Stimulated activated CD4-positive, alpha-beta T cell treated with anti-CD3 and anti-CD28 coated beads, Interleukin-1b, Interleukin-23, amount 100 ng/mL, for 48 hours (primary cell): ENCODE results near the gene CLCN1.
"Not testable (repeated sequence)": the region's sequence is repeated elsewhere in the genome, so short reads cannot be mapped to it uniquely, and the experiment has no call there.

ENCODE experiments used
- DNase-seq: peaks from one replicate; pipeline ENCODE4 v3.0.0-alpha.2; 2020

Gene CLCN1

GRCh38 chr7:143315776-143316175 lies at the start of gene CLCN1:
CLCN1 (plus strand) TSS chr7:143316111; CDS start chr7:143316213, 102 bp downstream.
- no peak for DNase-seq

DNA sequence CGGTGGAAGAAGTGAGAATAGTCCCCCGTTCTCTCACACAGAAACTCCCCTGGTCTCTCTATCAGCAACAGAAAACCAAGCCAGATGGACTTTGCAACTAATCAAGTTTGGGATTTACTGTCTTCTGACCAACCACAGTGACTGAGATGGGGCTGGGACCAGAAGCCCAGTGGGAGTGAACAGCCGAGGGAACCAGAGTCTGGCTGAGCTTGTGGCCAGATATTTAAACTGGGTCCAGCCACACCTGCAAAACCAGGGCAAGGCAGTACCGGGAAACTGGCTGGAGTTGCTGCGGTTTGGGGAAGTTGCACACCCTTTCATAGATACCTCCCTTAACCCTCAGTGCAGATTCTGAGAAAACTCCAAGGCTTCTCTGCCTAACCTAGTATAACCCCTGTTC lies 46.7 kb upstream of the CLCN1 start:
- no peak for DNase-seq

DNA sequence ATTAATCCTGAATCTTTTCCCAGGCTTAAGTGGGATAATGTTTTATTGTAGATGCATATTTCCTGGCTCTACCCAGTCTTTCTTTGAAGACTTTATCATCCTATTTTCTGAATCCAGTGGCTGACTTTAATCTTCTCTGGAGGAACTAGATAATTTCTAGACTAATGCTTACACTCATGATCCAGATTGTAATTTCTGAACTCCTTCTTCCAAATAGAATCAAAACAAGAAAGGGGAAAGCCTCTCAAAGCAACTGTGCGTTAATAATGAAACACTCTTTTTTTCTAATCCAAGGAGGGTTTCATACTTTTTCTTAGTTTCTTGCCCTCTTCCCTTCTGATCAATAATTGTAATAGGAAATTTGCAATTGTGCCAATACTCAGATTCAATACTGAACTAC lies 44.7 kb upstream of the CLCN1 start:
- DNase-seq: no peak

DNA sequence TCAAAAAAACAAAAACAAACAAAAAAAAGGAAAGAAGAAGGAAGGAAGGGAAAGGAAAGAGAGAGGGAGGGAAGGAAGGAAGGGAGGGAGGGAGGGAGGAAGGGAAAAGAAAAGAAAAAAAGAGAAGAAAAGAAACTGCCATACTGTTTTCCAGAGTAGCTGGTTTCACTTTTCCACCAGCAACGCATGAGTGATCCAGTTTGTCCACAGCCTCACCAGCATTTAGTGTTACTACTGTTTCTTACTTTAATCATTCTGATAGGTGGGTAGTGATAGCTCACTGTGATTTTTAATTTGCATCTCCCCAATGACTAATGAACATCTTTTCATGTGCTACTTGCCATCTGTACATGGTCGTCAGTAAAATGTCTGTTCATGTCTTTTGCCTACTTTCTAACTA lies 43.0 kb upstream of the CLCN1 start:
- no peak for DNase-seq

DNA sequence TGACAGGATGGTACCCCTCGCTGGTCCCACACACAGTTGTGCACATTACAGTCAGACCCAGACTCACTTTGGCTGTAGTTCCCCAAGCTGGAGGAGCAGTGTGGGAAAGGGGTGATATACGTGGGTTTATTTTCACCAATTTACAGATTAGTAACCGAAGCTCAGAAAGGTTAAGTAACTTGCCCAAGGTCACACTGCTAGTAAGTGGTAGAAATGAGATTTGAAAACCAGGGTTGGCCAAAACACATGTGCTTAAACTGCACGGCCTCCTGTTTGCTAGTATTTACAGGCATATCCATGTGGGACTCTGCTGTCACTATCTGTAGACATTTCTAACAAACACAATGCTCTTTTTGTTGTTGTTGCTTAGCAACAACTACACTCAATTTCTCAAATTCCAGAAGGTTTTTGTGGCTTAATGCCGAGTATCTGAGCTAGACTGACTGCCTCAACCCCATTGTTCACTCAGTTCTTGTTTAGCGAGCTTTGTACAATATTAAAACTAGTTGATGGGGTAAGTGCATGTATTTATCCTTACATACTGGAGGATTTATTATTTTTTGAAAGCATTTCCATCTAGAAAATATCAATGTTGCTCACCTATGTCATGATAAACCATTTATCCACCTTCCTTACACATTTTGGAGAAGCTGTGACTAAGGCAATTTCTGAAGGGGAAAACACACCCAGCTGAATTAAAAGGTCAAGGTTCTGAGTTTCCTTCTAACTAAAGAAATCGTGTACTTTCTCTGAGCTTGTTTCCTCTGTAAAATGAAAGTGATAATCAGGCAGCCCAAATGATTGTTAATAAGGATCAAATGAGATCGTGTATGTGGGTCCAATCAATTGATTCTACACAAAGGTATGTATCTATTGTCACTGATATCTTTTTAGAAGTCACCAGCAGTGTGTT lies 36.5 kb upstream of the CLCN1 start:
- no peak for DNase-seq

DNA sequence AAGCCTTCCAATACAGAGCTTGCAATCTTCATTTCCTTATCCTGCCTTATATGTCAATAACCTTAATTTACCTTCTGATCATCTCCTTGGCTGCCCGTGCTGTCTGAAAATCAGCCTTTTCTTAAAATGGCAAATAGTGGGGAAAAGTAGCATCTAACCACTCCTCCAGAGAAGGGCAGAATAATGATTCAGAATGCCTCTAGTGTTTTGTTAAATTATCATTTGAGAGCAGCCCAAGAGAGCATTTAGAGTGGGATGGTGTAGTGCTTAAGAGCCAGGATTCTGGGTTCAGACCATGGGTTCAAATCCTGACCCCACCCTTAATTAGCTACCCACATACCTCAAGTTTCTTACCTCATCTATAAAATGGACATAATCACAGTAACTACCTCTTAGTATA lies 35.8 kb upstream of the CLCN1 start:
- DNase-seq: no peak

GRCh38 chr7:143280566-143280965 lies 35.3 kb upstream of the CLCN1 start:
- no peak for DNase-seq

DNA sequence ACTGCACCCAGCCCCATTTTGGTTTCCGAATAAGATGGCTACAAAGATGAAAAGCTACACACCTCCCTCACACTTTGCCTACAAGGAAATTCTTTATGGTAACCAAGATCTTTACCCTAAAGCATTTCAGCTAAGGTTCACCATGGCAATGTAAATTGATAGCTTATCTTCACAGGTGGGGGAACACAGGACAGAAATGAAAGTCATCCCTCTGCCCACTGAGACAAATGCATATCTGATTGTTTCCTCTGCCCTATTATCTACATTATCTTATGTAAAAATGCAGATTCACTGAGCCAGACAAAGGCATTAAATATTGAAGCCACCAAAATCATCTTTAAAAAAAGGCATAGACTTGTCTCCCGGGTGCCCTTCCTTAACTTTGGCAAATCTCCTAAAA lies 34.4 kb upstream of the CLCN1 start:
- DNase-seq: no peak

GRCh38 chr7:143282124-143282523 lies 33.8 kb upstream of the CLCN1 start:
- DNase-seq: no peak

GRCh38 chr7:143283381-143283780 lies 32.5 kb upstream of the CLCN1 start:
- DNase-seq: no peak

DNA sequence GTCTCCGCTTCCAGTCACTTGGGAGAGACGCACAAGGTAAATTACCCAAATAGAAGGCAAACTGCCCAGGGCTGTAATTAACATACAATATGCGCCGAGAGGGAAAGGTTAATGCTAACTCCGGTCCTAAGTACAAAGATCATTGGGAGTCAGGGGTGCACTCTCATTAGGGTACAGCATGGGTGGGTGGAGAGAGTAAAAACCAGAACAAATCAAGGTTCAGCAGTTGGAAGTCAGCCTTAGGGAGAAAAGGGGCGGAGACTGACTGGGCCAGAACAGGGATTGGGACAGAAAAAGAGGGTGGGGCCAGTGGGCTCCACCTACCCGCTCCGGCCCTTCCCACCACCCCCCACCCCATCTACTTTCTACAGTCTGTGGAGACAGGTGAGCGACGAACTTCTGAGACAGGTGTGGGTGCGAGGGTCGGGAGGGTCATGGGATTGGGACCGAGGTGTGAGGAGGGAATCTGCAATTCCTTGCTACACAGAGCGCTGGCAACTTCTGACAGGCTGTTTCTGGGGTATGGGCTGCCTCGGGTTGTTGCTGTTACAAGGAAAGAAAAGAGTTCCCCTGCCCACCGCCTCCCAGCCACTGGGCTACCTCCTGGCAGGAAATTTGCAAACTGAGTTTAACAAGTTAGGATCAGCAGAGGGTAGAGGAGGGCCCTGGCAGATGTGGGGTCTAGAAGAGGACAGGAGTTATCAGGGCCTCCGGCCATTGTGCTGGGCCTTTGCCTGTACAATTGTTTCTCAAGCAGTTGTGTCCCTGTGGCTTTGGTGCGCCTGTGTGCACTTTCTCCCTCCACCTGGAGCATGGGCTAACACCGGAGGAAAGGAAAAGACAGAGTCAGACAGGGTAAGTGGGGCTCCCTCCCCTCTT lies 31.1 kb upstream of the CLCN1 start, which contains the start of gene TMEM139:
TMEM139 (plus strand) TSS at position 368 of the 879 bp plus-strand sequence. CDS start 1,000 bp downstream, outside the sequence.
- DNase-seq: no peak

GRCh38 chr7:143285470-143285778 lies 30.5 kb upstream of the CLCN1 start:
- no peak for DNase-seq

DNA sequence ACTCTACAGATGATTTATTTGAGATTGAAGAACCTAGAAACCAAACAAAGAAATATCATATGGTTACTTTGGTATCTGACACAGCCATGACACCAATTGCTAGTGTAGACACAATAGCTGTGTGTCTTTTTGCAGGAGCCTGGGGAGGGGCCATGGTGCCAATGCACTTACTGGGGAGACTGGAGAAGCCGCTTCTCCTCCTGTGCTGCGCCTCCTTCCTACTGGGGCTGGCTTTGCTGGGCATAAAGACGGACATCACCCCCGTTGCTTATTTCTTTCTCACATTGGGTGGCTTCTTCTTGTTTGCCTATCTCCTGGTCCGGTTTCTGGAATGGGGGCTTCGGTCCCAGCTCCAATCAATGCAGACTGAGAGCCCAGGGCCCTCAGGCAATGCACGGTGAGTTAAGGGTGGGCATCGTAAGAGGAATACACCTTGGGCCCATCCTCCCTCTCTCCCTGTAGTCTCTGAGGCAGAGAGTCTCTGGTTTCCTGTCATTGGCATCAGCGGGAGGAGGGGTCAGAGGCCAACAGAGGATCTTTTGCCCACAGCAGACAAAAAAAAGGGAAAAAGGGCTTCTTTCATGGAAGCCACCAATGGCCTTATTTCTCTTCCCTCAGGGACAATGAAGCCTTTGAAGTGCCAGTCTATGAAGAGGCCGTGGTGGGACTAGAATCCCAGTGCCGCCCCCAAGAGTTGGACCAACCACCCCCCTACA lies 29.9 kb upstream of the CLCN1 start:
- no peak for DNase-seq

GRCh38 chr7:143286522-143286890 lies 29.4 kb upstream of the CLCN1 start:
- no peak for DNase-seq

DNA sequence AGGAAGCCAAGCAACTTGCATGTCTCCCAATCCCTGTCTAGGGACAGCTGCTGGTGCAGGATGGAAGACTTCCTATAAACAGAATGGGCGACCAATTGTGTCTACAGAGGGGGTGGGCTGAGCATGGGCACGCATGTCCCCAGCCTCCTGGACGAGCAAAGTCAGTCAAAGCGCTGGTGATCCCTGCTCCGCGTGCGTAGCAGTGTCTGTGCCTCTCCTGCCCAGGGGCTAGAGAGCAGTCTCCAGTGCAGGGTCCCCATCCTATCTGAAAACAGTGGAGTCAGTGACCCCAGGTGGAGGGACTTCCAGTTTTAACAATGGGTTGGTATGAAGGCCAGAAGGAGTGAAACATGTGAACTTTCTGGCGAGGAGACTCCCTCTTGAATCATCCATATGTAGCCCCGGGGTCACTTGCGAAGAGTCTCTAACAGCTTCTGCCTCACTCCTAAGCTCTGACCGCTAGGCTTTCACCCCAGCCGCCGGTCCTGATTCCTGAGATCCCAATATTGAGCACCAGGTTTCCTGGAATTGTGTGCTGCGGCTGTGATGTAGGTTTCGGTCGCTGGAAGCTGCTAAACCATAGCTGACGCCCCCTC lies 28.5 kb upstream of the CLCN1 start:
- no peak for DNase-seq

DNA sequence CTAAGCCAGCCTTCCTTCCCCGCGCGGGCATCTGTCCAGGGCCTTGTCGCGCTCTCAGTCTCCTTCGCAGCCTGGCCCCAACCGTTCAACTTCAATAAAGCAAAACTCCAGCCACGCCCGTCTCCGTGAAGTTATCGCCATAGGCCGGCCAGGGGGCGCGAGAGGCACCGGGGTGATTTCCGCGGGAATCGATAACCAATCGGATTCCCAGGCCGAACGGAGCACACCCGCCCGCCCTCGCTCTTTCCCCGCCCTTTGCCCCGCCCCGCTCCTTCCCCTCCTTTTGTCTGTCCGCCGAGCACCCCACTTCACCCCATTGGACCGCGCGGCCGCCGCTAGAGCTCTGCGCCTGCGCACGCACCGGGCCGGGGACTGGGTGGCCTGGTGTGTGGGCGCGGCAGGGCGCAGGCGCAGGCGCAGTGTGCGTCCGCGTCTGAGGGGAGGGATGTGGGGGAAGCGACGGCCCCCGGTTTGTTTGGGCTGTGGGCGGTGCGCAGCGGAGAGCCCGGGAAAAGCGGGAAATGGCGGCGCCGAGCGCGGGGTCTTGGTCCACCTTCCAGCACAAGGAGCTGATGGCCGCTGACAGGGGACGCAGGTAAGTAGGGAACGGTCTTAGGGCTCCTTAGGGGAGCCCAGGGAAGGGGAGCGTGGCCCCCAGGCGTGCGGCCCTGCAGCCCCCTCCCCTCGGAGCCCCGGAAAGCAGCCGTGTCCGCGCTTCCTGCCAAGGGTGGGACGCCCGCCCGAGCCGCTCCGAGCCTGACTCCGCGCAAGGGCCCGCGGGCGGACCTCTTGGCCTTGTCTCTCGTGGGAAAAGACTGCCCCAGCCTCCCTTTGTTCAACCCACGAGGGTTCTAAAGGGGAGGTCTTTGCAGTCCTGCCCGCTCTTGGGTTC lies 27.7 kb upstream of the CLCN1 start, which contains the start of gene CASP2:
CASP2 (plus strand) TSS at position 417 of the 892 bp plus-strand sequence; CDS start at position 522, 105 bp downstream.
- peak; percentile 99 for DNase-seq

- no peak for DNase-seq
These were observed 27.1 kb upstream of the CLCN1 start for GRCh38 chr7:143288836-143289235.

- no peak for DNase-seq
These were observed 26.5 kb upstream of the CLCN1 start for GRCh38 chr7:143289421-143289820.

DNA sequence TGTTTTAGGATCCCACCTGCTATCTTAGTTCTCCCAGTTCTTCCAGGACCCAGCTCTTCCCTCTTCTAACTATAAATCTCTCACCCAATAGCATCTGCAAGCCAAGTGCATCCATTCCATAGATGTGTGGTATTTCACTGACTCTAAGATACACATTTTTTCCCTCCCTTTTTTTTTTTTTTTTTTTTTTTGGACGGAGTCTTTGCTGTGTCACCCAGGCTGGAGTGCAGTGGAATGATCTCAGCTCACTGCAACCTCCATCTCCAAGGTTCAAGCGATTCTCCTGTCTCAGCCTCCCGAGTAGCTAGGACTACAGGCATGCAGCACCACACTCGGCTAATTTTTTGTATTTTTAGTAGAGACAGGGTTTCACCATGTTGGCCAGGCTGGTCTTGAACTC lies 26.0 kb upstream of the CLCN1 start:
- DNase-seq: not testable (repeated sequence)

GRCh38 chr7:143290293-143290692 lies 25.6 kb upstream of the CLCN1 start:
- DNase-seq: no peak

GRCh38 chr7:143292876-143293275 lies 23.0 kb upstream of the CLCN1 start:
- DNase-seq: no peak

DNA sequence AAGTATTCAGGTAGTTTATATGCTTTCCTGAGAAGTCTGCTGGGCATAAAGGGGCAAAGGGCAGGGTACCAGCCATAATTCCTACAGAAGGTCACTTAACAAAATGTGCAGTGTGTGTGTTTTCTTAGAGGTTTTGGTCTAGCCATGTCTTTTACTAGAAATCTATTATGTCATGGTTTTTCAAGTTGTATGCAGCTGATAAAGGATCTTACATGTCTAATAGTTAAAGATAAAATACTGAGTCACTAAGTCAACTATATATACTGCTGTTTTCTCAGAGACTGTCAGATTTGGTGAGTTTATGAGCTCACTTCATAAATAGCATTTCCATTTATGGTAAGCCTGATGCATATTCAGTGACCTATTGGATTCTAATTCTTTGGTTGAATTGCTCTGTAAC lies 20.0 kb upstream of the CLCN1 start:
- DNase-seq: no peak
